Tibial nerve (tissue), 3 donors: ENCODE results near the gene ABITRAM.
"Not testable (repeated sequence)": the region's sequence is repeated elsewhere in the genome, so short reads cannot be mapped to it uniquely, and the experiment has no call there.

ENCODE experiments used
- POLR2A ChIP-seq, 2 donors: fragments of 450-650 bp; IDR thresholded peaks; one replicate each; pipeline ENCODE4 v1.6.1; 2017; ENCODE audit warnings: antibody characterized with exemption in 2 of 2, mild to moderate bottlenecking in 2 of 2, moderate library complexity in 2 of 2
- TF ChIP-seq, protein P1 (sequence below), 5 experiments: fragments of 200-600 bp in 3 of 5; fragments of 450-650 bp in 2 of 5; sonication (generic) in 3 of 5; IDR thresholded peaks; one replicate each; pipeline ENCODE4 v1.5.1; 2016 to 2019; ENCODE audit warnings: antibody characterized with exemption in 5 of 5, mild to moderate bottlenecking in 3 of 5, moderate library complexity in 2 of 5

DNA sequence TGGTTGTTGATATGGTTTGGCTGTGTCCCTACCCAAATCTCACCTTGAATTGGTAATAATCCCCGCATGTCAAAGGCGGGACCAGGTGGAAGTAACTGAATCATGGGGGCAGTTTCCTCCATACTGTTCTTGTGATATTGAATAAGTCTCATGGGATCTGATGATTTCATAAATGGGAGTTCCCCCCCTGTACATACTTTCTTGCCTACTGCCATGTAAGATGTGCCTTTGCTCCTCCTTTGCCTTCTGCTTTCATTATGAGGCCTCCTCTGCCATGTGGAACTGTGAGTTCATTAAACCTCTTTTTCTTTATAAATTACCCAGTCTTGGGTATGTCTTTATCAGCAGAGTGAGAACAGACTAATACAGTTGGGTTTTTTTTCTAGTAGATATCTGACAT lies 37.2 kb downstream of the ABITRAM start:
- TF ChIP-seq, protein P1, sequence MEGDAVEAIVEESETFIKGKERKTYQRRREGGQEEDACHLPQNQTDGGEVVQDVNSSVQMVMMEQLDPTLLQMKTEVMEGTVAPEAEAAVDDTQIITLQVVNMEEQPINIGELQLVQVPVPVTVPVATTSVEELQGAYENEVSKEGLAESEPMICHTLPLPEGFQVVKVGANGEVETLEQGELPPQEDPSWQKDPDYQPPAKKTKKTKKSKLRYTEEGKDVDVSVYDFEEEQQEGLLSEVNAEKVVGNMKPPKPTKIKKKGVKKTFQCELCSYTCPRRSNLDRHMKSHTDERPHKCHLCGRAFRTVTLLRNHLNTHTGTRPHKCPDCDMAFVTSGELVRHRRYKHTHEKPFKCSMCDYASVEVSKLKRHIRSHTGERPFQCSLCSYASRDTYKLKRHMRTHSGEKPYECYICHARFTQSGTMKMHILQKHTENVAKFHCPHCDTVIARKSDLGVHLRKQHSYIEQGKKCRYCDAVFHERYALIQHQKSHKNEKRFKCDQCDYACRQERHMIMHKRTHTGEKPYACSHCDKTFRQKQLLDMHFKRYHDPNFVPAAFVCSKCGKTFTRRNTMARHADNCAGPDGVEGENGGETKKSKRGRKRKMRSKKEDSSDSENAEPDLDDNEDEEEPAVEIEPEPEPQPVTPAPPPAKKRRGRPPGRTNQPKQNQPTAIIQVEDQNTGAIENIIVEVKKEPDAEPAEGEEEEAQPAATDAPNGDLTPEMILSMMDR (IDR thresholded peaks at IDR 0.05), result not testable (repeated sequence)
- TF ChIP-seq POLR2A (IDR thresholded peaks at IDR 0.05), result not testable (repeated sequence)
